Measurements from ENCODE around the gene SELENOI.
A peak's percentile ranks its signal among the peaks of the same experiment; 100 is the strongest.
"Not testable (repeated sequence)": the region's sequence is repeated elsewhere in the genome, so short reads cannot be mapped to it uniquely, and the experiment has no call there.

SELENOI gene

GRCh38 chr2:26356771-26357170 is 10.8 kb downstream of the SELENOI start:
- DNase-seq (ENCODE audit: low read depth in 2 of 2), result no peak

- no peak for DNase-seq (ENCODE audit: low read depth in 2 of 2)
These were observed 14.0 kb downstream of the SELENOI start for GRCh38 chr2:26359886-26360473.

GRCh38 chr2:26363323-26363722 is 17.4 kb downstream of the SELENOI start:
- DNase-seq (ENCODE audit: low read depth in 2 of 2), result no peak

GRCh38 chr2:26363958-26364357 is 18.0 kb downstream of the SELENOI start:
- no peak for DNase-seq (ENCODE audit: low read depth in 2 of 2)

- no peak for DNase-seq (ENCODE audit: low read depth in 2 of 2)
These were observed 18.7 kb downstream of the SELENOI start for GRCh38 chr2:26364669-26365068.

- no peak for DNase-seq (ENCODE audit: low read depth in 2 of 2)
These were observed 21.0 kb downstream of the SELENOI start for GRCh38 chr2:26366957-26367356.

GRCh38 chr2:26369664-26370063 is 23.7 kb downstream of the SELENOI start:
- not testable (repeated sequence) for DNase-seq (ENCODE audit: low read depth in 2 of 2)

GRCh38 chr2:26370909-26371308 is 25.0 kb downstream of the SELENOI start:
- not testable (repeated sequence) for DNase-seq (ENCODE audit: low read depth in 2 of 2)

GRCh38 chr2:26376799-26377198 is 30.9 kb downstream of the SELENOI start:
- no peak for DNase-seq (ENCODE audit: low read depth in 2 of 2)

- no peak for DNase-seq (ENCODE audit: low read depth in 2 of 2)
These were observed 34.3 kb downstream of the SELENOI start for GRCh38 chr2:26380281-26380680.

GRCh38 chr2:26382564-26382963 is 36.6 kb downstream of the SELENOI start:
- no peak for DNase-seq (ENCODE audit: low read depth in 2 of 2)

- DNase-seq (ENCODE audit: low read depth in 2 of 2), result no peak
These were observed 38.2 kb downstream of the SELENOI start for GRCh38 chr2:26384183-26384582.

- DNase-seq (ENCODE audit: low read depth in 2 of 2), result no peak
These were observed 38.7 kb downstream of the SELENOI start for GRCh38 chr2:26384597-26384996.

- no peak for DNase-seq (ENCODE audit: low read depth in 2 of 2)
These were observed 41.2 kb downstream of the SELENOI start for GRCh38 chr2:26387189-26387588.

- DNase-seq (ENCODE audit: low read depth in 2 of 2), result no peak
These were observed 48.8 kb downstream of the SELENOI start for GRCh38 chr2:26394694-26395093.

- DNase-seq (ENCODE audit: low read depth in 2 of 2), result no peak
These were observed 49.5 kb downstream of the SELENOI start for GRCh38 chr2:26395394-26395793.

GRCh38 chr2:26396734-26397298 is 50.9 kb downstream of the SELENOI start:
- DNase-seq (ENCODE audit: low read depth in 2 of 2), result peak in 1 of 2 donors; percentile 16

GRCh38 chr2:26399771-26400376 is 53.9 kb downstream of the SELENOI start:
- DNase-seq (ENCODE audit: low read depth in 2 of 2), result no peak

GRCh38 chr2:26400723-26401122 is 54.8 kb downstream of the SELENOI start:
- DNase-seq (ENCODE audit: low read depth in 2 of 2), result no peak

- peak in 1 of 2 donors; percentile 32 for DNase-seq (ENCODE audit: low read depth in 2 of 2)
These were observed 56.0 kb downstream of the SELENOI start, which contains the start of gene DRC1 for GRCh38 chr2:26401739-26402541. Gene DRC1, plus strand, starts transcription at chr2:26401920. Its CDS starts 70 bp downstream, at chr2:26401990.

GRCh38 chr2:26407526-26407925 is 61.6 kb downstream of the SELENOI start:
- DNase-seq (ENCODE audit: low read depth in 2 of 2), result no peak

- no peak for DNase-seq (ENCODE audit: low read depth in 2 of 2)
These were observed 63.8 kb downstream of the SELENOI start for GRCh38 chr2:26409785-26410184.
